ENCODE results near the gene GRHL1. TPM values are rescaled to one million over a fixed set of nuclear protein-coding genes. Genes with fewer than 3 reads are reported as not detected.

The GRHL1 gene
- total RNA-seq, 2 experiments from 2014 or later: 0.28 to 0.38 TPM

DNA sequence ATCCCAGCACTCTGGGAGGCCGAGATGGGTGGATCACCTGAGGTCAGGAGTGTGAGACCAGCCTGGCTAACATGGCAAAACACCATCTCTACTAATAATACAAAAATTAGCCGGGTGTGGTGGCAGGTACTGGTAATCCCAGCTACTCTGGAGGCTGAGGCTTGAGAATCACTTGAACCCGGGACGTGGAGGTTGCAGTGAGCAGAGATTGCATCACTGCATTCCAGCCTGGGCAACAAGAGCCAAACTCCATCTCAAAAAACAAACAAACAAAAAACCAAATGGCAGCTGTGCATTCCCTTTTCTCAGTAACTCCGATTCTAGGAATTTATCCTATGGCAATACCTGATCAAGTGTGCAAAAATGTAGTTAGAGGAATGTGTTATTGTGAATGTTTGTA, 4.7 kb upstream of the GRHL1 start:
- intact Hi-C loops (cut with DNase I, micrococcal nuclease): no loop called here
- H3K4me1 ChIP-seq (ENCODE audit: insufficient read depth, low read length): peaks cover 6% of the 10 kb centered on the region
- ATAC-seq (ENCODE audit: poor library complexity) (no peak), DNase-seq (no peak)
- no peak overlapping the region for H3K4me3 ChIP-seq (ENCODE audit: low read length)
- H3K27ac ChIP-seq (ENCODE audit: low read depth in 1 of 2, low read length in 2 of 2): no peak overlapping the region
- H3K27me3 Mint-ChIP-seq: peaks cover 33% of the 10 kb centered on the region
- CTCF ChIA-PET: interaction anchor here (1.0 kb wide), 1 partner anchor 38 kb away, joined by 3 read pairs; no protein-coding TSS in a partner anchor
- no peaks in the 10 kb centered on the region for H3K9me3 Mint-ChIP-seq
- no peak overlapping the region for H3K4me3 Mint-ChIP-seq
- no peaks in the 10 kb centered on the region for H3K36me3 Mint-ChIP-seq (ENCODE audit: low read depth)
- peaks cover 4% of the 10 kb centered on the region for H3K4me1 Mint-ChIP-seq (ENCODE audit: low read depth)
- no peak overlapping the region for H3K27ac Mint-ChIP-seq
- no peaks in the 10 kb centered on the region for H3K36me3 ChIP-seq (ENCODE audit: insufficient read depth, low read length)
- peaks cover 21% of the 10 kb centered on the region in 2 experiments for H3K27me3 ChIP-seq (ENCODE audit: control insufficient read depth in 1 of 2, insufficient read depth in 2 of 2, low read length in 2 of 2)
- POLR2A ChIA-PET: interaction anchor here (0.8 to 1.0 kb wide), 2 partner anchors 9 to 32 kb away, joined by 3 read pairs; no protein-coding TSS in a partner anchor
- no peaks in the 10 kb centered on the region for H3K9me3 ChIP-seq (ENCODE audit: control insufficient read depth in 1 of 2, insufficient read depth in 1 of 2, low read length in 2 of 2)
- TF ChIP-seq, protein P1, sequence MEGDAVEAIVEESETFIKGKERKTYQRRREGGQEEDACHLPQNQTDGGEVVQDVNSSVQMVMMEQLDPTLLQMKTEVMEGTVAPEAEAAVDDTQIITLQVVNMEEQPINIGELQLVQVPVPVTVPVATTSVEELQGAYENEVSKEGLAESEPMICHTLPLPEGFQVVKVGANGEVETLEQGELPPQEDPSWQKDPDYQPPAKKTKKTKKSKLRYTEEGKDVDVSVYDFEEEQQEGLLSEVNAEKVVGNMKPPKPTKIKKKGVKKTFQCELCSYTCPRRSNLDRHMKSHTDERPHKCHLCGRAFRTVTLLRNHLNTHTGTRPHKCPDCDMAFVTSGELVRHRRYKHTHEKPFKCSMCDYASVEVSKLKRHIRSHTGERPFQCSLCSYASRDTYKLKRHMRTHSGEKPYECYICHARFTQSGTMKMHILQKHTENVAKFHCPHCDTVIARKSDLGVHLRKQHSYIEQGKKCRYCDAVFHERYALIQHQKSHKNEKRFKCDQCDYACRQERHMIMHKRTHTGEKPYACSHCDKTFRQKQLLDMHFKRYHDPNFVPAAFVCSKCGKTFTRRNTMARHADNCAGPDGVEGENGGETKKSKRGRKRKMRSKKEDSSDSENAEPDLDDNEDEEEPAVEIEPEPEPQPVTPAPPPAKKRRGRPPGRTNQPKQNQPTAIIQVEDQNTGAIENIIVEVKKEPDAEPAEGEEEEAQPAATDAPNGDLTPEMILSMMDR (IDR thresholded peaks at IDR 0.05): no peak

DNA sequence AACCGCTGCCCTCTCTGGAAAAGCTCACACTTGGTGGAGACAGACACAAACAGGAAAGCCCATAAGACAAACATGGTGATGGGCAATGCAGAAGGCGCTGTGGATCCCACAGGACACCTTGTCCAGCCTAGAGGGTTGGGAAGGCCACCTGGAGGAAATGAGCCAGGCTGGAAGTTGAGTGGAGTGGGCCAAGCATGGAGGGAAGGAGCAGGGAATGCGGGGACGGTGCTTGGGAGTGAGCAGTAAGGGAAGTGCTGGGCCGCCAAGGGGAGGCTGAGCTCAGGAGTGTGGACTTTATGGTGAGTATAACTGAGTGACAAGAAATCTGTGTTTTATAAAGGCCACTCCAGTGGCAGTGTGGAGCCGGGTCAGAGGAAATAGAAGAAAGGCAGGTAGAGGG, 2.8 kb upstream of the GRHL1 start:
- no peaks in the 10 kb centered on the region for H3K36me3 ChIP-seq (ENCODE audit: insufficient read depth, low read length)
- H3K4me1 Mint-ChIP-seq (ENCODE audit: low read depth): peaks cover 4% of the 10 kb centered on the region
- peaks cover 10% of the 10 kb centered on the region for H3K4me1 ChIP-seq (ENCODE audit: insufficient read depth, low read length)
- intact Hi-C loops (cut with DNase I, micrococcal nuclease): no loop called here
- H3K27me3 Mint-ChIP-seq: peaks cover 49% of the 10 kb centered on the region
- no peak overlapping the region for H3K4me3 ChIP-seq (ENCODE audit: low read length)
- TF ChIP-seq, protein P1 (IDR thresholded peaks at IDR 0.05): no peak
- H3K27me3 ChIP-seq (ENCODE audit: control insufficient read depth in 1 of 2, insufficient read depth in 2 of 2, low read length in 2 of 2): peaks cover 23 to 30% of the 10 kb centered on the region in 2 experiments
- H3K36me3 Mint-ChIP-seq (ENCODE audit: low read depth): no peaks in the 10 kb centered on the region
- H3K27ac ChIP-seq (ENCODE audit: low read depth in 1 of 2, low read length in 2 of 2): no peak overlapping the region
- DNase-seq: no peak
- H3K9me3 ChIP-seq (ENCODE audit: control insufficient read depth in 1 of 2, insufficient read depth in 1 of 2, low read length in 2 of 2): no peaks in the 10 kb centered on the region
- ATAC-seq (ENCODE audit: poor library complexity): no peak
- H3K9me3 Mint-ChIP-seq: no peaks in the 10 kb centered on the region
- H3K27ac Mint-ChIP-seq: no peak overlapping the region
- H3K4me3 Mint-ChIP-seq: peak overlapping the region; percentile 77
- CTCF ChIA-PET: no interaction called here
- POLR2A ChIA-PET: no interaction called here

DNA sequence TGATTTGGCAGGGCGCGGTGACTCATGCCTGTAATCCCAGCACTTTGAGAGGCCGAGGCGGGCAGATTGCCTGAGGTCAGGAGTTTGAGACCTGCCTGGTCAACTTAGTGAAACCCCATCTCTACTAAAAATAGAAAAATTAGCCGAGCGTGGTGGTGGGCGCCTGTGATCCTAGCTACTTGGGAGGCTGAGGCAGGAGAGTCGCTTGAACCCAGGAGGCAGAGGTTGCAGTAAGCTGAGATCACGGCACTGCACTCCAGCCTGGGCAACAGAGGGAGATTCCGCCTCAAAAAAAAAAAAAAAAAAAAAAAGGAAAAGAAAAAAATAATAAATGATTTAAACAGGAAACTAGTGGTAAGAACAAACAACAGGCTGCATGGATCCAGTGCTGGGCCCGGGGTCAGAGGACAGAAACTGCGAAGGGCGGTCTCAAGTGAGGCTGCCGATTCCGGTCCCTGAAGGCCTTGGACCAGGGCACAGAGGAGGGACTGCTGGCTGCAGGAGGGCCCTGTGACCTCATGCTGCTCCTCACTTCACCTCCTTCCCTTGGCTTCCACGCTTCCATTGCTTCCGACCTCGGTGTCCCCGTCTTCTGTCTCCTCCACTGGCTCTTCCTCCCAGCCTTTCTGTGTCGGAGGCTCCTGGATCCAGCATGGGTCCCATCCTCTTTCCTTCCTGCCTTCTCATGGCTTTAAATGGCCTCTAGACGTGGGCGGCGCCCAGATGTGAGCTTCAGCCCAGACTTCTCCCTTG, 2.1 kb upstream of the GRHL1 start:
- H3K4me1 ChIP-seq (ENCODE audit: insufficient read depth, low read length): peaks cover 10% of the 10 kb centered on the region
- Mint-ChIP-seq H3K27ac (no peak overlapping the region), H3K4me3 (peak overlapping the region; percentile 94), H3K36me3 (ENCODE audit: low read depth) (no peaks in the 10 kb centered on the region), H3K9me3 (no peaks in the 10 kb centered on the region), H3K4me1 (ENCODE audit: low read depth) (peaks cover 4% of the 10 kb centered on the region), H3K27me3 (peaks cover 56% of the 10 kb centered on the region)
- no peaks in the 10 kb centered on the region for H3K36me3 ChIP-seq (ENCODE audit: insufficient read depth, low read length)
- DNase-seq (peak in 1 of 14 experiments; percentile 21), ATAC-seq (ENCODE audit: poor library complexity) (no peak)
- TF ChIP-seq, protein P1 (IDR thresholded peaks at IDR 0.05): no peak
- POLR2A ChIA-PET: no interaction called here
- H3K4me3 ChIP-seq (ENCODE audit: low read length): no peak overlapping the region
- peaks cover 22 to 30% of the 10 kb centered on the region in 2 experiments for H3K27me3 ChIP-seq (ENCODE audit: control insufficient read depth in 1 of 2, insufficient read depth in 2 of 2, low read length in 2 of 2)
- H3K9me3 ChIP-seq (ENCODE audit: control insufficient read depth in 1 of 2, insufficient read depth in 1 of 2, low read length in 2 of 2): no peaks in the 10 kb centered on the region
- intact Hi-C loops (cut with DNase I, micrococcal nuclease): no loop called here
- CTCF ChIA-PET: no interaction called here
- no peak overlapping the region for H3K27ac ChIP-seq (ENCODE audit: low read depth in 1 of 2, low read length in 2 of 2)
